ENCODE data around the gene HACD1.
A peak's percentile ranks its signal among the peaks of the same experiment; 100 is the strongest.
"Not testable (repeated sequence)": the region's sequence is repeated elsewhere in the genome, so short reads cannot be mapped to it uniquely, and the experiment has no call there.

The HACD1 gene

GRCh38 chr10:17643339-17643754 is 26.2 kb upstream of the HACD1 start:
- peak; percentile 84 for DNase-seq (ENCODE audit: low spot score)

DNA sequence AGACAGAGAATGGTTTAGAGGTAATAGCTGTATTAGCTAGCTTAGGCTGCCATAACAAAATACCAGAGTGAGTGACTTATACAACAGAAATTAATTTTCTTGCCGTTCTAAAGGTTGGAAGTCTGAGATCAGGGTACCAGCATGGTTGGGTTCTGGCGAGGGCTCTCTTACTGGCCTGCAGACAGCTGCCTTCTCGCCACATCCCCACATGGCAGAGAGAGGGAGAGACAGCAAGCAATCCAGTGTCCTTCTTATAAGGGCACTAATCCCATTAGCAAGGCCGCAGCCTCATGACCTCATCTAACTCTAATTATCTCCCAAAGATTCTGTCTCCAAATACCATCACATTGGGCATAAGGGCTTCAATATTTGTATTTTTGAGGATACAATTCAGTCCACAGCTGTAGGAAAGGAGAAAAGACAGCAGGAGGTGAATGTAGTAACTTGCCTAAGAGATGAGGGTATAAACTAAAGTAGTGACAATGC is 23.2 kb upstream of the HACD1 start:
- DNase-seq (ENCODE audit: low spot score) = no peak

DNA sequence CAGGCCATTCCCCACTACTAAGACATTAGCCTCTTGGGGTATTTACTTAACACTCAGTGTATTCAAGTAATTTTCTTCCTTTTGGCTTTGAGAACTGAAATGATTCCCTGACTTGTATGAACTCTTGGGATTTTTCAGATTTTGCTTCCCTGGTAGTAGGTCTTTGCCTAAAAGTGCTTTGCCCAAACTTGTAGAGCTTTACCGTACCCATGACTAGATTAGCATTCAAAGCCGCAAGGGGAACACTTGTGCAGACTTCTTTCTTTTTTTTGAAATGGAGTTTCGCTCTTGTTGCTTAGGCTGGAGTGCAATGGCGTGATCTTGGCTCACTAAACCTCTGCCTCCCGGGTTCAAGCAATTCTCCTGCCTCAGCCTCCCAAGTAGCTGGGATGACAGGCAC is 20.7 kb upstream of the HACD1 start:
- no peak for DNase-seq (ENCODE audit: low spot score)

DNA sequence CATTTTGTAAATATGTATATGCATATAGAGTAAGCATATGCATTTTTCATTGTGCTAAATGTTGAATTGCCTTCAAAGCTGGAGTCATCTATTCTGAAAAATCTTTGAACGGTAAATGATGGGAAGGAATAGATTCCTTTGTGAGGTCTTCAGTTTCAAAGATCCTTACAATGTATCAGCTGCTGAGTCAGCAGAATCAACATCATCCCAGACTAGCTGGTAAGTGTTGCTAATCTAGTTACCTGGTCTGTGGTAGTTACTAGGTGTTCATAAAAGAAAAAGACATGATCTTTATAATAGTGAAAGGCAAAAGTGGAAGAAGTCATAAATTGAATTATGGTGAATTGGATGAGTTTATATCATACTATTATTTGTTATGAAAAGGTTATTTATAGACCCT is 16.2 kb upstream of the HACD1 start:
- DNase-seq (ENCODE audit: low spot score) = no peak

DNA sequence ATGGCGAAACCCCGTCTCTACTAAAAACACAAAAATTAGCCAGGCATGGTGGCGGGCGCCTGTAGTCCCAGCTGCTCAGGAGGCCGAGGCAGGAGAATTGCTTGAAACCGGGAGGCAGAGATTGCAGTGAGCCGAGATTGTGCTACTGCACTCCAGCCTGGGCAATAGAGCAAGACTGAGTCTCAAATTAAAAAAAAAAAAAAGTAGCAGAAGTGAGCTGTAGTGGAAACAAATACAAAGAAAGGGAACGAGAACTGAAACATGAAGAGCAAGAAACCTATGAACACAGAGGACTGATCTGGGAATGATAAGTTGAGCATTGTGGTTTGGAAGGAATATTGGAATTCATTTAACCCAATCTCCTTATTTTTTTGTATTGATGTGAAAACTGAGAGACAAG is 15.4 kb upstream of the HACD1 start:
- not testable (repeated sequence) for DNase-seq (ENCODE audit: low spot score)

DNA sequence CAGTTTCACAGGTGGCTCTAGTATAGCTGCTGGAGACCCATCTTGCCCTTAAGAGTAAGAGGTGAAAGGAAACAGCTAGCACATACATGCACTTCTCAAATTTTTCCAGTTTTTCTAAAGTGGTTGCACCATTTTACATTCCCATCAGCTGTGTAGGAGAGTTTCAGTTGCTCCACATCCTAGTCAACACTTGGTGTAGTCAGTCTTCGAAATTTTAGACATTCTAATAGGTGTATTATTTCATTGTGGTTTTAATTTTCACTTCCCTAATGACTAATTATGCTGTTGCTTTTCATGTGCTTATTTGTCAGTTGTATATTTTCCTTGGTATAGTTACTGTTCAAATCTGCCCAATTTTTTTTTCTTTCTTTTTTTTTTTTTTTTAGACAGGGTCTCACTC is 9.5 kb upstream of the HACD1 start:
- no peak for DNase-seq (ENCODE audit: low spot score)

DNA sequence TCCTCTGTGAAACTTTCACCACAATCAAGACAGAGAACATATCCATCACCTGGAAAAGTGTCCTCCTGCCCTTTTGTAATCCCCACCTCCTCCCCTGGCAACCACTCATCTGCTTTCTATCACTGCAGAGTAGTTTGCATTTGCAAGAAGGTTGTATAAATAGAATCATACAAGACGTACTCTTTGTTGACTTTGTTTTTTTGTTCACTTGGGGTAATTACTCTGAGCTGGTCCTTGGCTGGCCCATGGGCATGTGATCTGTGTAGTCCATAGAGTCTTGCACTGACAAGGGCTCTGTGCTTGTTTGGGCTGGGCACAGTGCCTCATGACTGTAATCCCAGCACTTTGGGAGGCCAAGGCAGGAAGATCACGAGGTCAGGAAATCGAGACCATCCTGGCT is 7.8 kb upstream of the HACD1 start:
- no peak for DNase-seq (ENCODE audit: low spot score)

DNA sequence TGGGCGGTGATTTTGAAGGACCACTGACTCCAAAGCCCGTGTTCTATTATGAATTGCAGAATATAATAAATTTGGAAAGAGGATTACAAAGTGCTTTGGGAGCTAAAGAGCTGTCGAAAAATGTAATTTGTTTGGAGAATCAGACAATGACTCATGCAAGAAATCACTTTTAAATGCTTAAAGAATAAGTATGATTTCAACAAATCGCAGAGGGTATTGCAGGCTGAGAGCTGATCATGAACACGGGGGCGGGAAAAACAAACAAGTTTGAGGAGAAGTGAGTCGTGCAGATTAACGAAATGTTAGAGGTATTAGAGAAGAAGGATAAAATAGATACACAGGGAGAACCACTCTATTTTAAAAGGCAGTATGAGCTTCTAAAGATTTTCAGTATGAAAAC is 4.9 kb upstream of the HACD1 start:
- DNase-seq (ENCODE audit: low spot score) = no peak

- DNase-seq (ENCODE audit: low spot score) = peak; percentile 83
Measured at GRCh38 chr10:17616403-17617030, 657 bp downstream of the HACD1 start.

DNA sequence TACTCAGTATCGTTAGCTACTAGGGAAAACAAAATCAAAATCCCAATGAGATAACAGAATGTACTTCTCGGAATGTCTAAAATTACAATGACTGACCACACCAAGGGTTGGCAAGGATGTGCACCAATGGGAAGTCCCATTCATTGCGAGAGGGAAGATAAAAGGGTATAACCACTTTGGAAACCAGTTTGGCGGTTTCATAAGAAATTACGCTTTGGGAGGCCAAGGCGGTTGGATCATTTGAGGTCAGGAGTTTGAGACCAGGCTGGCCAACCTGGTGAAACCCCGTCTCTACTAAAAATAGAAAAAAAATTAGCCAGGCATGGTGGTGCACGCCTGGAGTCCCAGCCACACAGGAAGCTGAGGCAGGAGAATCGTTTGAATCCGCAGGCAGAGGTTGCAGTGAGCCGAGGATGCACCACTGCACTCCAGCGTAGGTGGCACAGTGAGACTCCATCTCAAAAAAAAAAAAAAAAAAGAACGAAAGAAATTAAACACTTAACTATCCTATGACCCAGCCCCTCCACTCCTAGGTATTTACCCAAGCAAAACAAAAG is 7.6 kb downstream of the HACD1 start:
- no peak for DNase-seq (ENCODE audit: low spot score)

GRCh38 chr10:17607603-17608332 is 9.4 kb downstream of the HACD1 start:
- peak; percentile 62 for DNase-seq (ENCODE audit: low spot score)

DNA sequence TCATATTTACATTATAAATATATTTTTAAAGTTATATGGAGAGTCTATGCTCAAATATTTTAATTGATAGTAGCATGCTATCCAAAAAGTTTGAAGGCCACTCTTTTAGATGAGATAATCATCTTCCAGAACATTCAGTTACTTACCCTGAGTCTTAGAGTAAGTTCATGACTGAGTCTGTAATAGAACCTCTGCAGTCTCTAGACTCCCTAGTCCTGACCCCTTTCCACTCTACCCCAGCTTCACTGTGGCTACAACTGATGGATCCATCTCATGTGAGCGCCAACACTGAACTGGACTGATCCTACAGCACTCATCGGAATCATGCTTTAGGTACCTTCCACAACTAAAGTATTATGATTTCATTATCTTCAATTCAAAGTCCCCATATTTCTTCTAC is 10.1 kb downstream of the HACD1 start:
- no peak for DNase-seq (ENCODE audit: low spot score)

- no peak for DNase-seq (ENCODE audit: low spot score)
Measured at GRCh38 chr10:17606547-17607040, 10.6 kb downstream of the HACD1 start.

- no peak for DNase-seq (ENCODE audit: low spot score)
Measured at GRCh38 chr10:17605936-17606335, 11.2 kb downstream of the HACD1 start.

DNA sequence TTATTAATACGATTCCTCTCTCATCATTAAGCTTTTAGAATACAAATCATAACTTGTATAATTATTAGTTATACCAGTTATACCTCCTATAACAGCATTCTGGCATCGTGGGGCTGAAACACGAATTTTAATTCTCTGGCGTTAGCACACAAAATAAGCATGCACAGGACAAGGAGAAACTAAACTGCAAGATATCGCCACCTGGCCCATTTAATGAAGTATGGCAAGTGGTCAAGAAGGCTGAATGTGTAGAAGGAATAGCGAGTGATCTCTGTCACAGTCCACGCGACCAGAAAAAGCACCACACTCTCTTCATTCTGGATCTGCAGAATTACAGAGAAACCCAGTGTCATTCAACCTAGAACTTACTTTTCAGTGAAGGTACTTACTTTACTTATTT is 18.1 kb downstream of the HACD1 start:
- peak; percentile 35 for DNase-seq (ENCODE audit: low spot score)

DNA sequence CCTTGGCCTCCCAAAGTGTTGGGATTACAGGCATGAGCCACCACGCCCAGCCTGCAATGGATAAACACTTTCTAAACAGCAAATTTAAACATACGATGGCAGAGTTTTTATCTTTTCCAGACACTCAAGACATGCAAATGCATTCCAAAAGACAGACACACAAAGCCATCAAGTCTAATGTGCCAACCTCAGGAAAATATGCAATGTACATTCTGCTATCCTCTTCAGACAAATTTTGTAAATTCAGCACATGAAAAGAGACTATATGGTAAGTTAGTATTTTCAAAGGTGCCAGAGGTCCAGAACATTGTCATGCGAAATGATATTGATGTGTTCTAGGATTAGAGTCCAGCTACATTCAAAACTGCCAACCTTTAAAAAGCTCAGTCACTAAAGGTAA is 19.8 kb downstream of the HACD1 start:
- DNase-seq (ENCODE audit: low spot score) = no peak

DNA sequence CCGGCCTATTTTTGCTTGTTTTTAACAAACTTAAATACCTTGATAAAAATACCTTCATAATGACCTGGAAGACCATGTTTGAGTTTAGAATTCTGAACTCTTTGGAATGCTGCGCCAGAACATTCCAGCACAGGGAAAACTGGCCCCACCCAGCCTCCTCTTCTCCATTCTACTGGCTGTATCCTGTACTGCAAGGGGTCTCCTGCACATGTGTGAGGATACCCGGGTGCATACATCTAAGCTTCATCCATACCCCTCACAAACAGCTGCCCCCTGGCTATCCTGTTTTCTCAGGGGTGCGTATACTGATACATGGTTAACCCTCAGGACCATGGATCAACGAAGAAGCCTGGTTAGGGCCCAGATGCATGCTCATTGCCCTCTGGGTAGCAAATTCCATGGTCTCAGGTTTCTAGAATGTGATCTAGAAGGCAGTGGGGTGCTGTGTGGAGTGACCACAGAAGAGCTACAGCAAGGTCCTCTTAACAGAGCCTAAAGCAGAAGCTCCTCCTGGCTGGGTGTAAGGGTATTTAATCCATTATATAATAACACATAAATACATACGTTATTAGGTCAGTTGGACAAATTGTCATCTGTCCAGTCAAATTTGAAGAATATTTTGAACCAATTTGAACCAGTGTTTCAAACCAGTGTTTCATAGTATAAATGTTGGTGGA is 26.1 kb downstream of the HACD1 start:
- no peak for DNase-seq (ENCODE audit: low spot score)

DNA sequence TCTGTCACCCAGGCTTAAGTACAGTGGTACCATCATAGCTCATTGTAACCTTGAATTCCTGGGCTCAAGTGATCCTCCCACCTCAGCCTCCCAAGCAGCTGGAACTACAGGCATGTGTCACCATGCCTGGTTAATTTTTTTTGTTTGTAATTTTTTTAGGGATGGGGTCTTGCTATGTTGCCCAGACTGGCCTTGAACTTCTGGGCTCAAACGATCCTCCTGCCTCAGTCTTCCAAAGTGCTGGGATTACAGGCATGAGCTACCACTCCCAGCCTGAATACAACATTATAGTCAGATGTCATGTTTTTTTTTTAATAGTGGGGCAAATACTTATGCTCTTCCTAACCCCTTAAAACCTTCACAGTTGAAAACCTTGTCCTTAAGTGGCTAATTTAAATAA is 27.9 kb downstream of the HACD1 start:
- not testable (repeated sequence) for DNase-seq (ENCODE audit: low spot score)

DNA sequence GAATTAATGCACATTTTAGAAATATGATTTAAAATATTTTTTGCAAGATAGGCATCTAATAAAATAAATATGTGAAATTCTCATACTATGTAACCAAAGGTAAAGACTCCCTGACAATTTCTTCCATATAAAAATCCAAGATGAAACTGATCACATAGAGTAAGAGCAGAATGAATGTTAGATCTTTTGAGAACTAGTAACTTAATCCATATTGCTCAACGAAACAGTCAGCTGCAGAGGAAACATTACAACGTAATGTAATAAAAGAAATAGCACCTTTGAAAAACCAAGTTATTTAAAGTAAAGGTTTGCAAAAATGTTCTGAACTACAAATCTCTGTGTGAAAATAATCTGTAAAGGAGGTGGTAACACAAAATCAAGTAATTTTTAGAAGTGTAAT is 28.8 kb downstream of the HACD1 start:
- DNase-seq (ENCODE audit: low spot score) = no peak

GRCh38 chr10:17587321-17587720 is 29.9 kb downstream of the HACD1 start:
- DNase-seq (ENCODE audit: low spot score) = not testable (repeated sequence)

DNA sequence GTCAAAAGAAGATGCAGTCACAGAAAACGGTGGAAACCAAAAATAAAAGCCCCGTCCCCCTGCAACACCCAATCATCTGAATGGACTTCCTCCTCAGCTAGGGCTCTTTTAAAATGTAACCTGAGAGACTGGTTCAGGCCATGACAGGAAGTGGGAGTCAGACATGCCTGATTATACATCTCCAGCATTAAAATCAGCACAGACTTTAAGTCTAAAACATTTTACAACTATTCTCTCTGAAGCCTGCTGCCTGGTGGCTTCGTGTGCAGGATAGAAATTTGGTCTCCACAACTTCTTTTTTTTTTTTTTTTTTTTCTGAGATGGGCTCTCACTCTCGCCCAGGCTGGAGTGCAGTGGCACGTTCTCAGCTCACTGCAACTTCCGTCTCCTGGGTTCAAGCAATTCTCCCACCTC is 30.3 kb downstream of the HACD1 start:
- no peak for DNase-seq (ENCODE audit: low spot score)

DNA sequence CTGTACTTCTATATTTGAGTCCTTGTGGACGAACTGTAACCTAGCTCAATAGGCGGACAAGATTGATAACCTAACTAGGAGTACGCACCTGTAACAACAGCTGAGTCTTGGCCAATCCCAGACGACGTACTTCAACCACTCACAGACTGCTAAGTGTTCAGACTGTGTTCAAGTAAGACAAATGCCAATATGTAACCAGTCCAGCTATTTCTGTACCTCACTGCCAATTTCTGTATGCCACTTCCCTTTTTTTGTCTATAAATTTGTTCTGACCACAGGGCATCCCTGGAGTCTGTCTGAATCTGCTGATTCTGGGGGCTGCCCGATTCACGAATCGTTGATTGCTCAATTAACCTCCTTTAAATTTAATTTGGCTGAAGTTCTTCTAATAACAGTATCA is 32.2 kb downstream of the HACD1 start:
- no peak for DNase-seq (ENCODE audit: low spot score)

- DNase-seq (ENCODE audit: low spot score) = no peak
Measured at GRCh38 chr10:17580885-17581284, 36.3 kb downstream of the HACD1 start.

Data from AG08395 (cell line).